Retinal pigment epithelial cell (primary cell): ENCODE measurements around the gene CPA5.
A peak's percentile ranks its signal among the peaks of the same experiment; 100 is the strongest.

ENCODE experiments used
- DNase-seq: peaks from one replicate; pipeline ENCODE4 v3.0.0-alpha.2; 2010; ENCODE audit warnings: low read depth
- H3K4me3 ChIP-seq: 2 replicates; pipeline ENCODE4 v1.5.1; 2011; ENCODE audit warnings: mild to moderate bottlenecking, low read length, control low read depth, moderate library complexity
- TF ChIP-seq, protein P1 (sequence below): conservative IDR thresholded peaks from 2 replicates; pipeline ENCODE4 v1.5.1; 2011; ENCODE audit warnings: low read depth, low read length, control low read depth, inconsistent platforms

Gene CPA5

GRCh38 chr7:130344271-130344866 lies at the start of gene CPA5:
CPA5 (plus strand) TSS chr7:130344816; CDS start chr7:130346486, 1,670 bp downstream.
- DNase-seq: no peak
- H3K4me3 ChIP-seq: no peak within 1 kb of the TSS
- TF ChIP-seq, protein P1, sequence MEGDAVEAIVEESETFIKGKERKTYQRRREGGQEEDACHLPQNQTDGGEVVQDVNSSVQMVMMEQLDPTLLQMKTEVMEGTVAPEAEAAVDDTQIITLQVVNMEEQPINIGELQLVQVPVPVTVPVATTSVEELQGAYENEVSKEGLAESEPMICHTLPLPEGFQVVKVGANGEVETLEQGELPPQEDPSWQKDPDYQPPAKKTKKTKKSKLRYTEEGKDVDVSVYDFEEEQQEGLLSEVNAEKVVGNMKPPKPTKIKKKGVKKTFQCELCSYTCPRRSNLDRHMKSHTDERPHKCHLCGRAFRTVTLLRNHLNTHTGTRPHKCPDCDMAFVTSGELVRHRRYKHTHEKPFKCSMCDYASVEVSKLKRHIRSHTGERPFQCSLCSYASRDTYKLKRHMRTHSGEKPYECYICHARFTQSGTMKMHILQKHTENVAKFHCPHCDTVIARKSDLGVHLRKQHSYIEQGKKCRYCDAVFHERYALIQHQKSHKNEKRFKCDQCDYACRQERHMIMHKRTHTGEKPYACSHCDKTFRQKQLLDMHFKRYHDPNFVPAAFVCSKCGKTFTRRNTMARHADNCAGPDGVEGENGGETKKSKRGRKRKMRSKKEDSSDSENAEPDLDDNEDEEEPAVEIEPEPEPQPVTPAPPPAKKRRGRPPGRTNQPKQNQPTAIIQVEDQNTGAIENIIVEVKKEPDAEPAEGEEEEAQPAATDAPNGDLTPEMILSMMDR: no peak

- no peak for DNase-seq
- no peak overlapping the region for H3K4me3 ChIP-seq
- TF ChIP-seq, protein P1: no peak
These were observed 48.2 kb upstream of the CPA5 start for GRCh38 chr7:130296221-130296951.

- no peak overlapping the region for H3K4me3 ChIP-seq
- no peak for DNase-seq
- TF ChIP-seq, protein P1: no peak
These were observed 46.7 kb upstream of the CPA5 start for GRCh38 chr7:130297628-130298543.

DNA sequence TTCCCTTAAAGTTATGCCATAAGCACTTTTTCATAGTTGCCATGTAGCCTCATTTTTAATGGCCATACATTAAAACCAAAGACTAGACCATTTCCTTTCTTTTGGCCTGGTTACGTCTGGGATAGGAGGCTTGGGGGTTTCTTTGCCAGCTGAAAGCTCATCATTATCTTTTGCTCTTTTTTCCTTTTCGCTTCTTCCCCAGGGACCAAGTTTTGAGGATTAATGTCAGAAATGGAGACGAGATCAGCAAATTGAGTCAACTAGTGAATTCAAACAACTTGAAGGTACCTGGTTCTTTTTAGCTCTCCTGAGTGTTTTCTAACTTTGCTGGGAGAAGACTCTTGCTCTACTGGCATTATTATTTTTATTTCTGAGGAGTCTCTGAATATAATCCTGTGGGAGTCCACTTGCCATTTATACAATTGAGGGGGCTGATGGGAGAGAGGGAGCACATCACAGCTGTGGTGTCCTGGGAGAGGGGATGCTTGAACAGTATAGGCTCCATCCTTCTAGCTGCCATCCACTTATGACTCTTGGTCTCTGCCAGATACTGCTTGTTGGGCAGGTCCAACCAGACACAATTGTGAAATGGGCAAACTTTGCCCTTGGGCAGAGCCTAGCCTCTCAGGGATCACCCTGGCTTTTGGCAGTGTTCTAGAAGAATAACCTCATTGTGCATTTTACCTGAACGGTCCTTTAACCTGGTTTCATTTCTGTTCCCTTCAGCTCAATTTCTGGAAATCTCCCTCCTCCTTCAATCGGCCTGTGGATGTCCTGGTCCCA lies 45.9 kb upstream of the CPA5 start:
- no peak overlapping the region for H3K4me3 ChIP-seq
- TF ChIP-seq, protein P1: no peak
- no peak for DNase-seq

DNA sequence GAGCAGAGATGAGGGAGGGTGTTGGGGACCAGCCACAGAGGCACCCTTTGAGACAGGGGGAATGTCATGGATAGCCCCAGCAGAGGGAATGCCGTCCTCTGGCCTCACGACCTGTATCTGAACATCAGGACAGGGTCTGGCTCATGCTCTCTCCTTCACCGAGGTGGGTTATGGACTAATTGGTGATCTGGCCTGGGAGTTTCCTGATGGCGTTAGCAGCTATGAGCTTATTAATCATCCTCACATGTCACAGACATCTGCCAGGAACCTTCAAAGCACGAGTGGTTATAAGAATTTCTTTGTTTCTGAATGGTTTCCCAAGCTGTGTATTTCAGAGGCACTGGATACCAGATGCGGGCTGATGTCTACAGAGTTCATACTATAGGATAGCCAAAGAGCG lies 44.8 kb upstream of the CPA5 start:
- peak; percentile 38 for DNase-seq
- TF ChIP-seq, protein P1: no peak
- H3K4me3 ChIP-seq: no peak overlapping the region

DNA sequence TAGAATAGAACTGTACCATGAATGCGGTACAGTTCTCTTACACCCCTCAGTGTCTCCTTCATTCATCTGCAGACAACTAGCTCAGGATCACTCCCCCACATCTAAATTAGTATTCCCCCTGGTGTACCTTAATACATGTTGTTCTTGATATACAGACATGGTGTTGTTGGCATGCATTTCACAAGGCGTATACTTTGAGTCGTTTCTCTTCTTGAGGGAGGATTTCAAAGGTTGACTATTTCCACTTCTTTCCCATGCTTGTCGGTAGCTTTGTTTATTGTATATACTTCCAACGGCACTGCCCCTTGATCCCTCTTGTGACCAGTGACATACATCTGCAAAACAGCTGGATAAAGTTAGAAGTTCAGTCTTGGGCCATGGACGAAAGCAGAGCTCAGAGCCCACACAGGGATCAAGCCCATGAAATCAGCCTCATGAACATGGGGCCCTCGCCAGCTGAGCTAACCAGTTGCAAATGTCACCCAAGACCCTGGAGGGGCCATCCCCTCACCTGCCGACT lies 43.1 kb upstream of the CPA5 start:
- TF ChIP-seq, protein P1: no peak
- DNase-seq: no peak
- H3K4me3 ChIP-seq: no peak overlapping the region
